Mammary epithelial cell (primary cell): ENCODE data around the gene SUB1.

Experiments
- EZH2 ChIP-seq: IDR thresholded peaks from 2 replicates; pipeline ENCODE4 v1.6.1; 2012; ENCODE audit warnings: low read length, inconsistent platforms, borderline replicate concordance
- TF ChIP-seq, protein P1 (sequence below), 2 donors: IDR thresholded peaks in 1 of 2; conservative IDR thresholded peaks in 1 of 2; 2 replicates each; pipeline ENCODE4 v1.5.1; 2011 to 2012; ENCODE audit warnings: inconsistent platforms in 2 of 2, low read length in 2 of 2, mild to moderate bottlenecking in 2 of 2, control low read depth in 1 of 2, low read depth in 1 of 2; ENCODE audit not compliant: insufficient read depth in 1 of 2; ENCODE audit errors: extremely low read depth in 1 of 2

GRCh38 chr5:32542216-32543059 lies 42.9 kb upstream of the SUB1 start:
- TF ChIP-seq EZH2 = no peak
- TF ChIP-seq, protein P1, sequence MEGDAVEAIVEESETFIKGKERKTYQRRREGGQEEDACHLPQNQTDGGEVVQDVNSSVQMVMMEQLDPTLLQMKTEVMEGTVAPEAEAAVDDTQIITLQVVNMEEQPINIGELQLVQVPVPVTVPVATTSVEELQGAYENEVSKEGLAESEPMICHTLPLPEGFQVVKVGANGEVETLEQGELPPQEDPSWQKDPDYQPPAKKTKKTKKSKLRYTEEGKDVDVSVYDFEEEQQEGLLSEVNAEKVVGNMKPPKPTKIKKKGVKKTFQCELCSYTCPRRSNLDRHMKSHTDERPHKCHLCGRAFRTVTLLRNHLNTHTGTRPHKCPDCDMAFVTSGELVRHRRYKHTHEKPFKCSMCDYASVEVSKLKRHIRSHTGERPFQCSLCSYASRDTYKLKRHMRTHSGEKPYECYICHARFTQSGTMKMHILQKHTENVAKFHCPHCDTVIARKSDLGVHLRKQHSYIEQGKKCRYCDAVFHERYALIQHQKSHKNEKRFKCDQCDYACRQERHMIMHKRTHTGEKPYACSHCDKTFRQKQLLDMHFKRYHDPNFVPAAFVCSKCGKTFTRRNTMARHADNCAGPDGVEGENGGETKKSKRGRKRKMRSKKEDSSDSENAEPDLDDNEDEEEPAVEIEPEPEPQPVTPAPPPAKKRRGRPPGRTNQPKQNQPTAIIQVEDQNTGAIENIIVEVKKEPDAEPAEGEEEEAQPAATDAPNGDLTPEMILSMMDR (conservative IDR thresholded peaks at IDR 0.05 in 1 of 2, IDR thresholded peaks at IDR 0.05 in 1 of 2; ENCODE audit: extremely low read depth in 1 of 2, insufficient read depth in 1 of 2, low read depth in 1 of 2, low read length in 2 of 2) = no peak
